NCI-H748 (cell line): ENCODE measurements around the gene LINS1.

Experiments
- DNase-seq: peaks from one replicate; lab custom pipeline; 2025; ENCODE audit not compliant: unreplicated experiment; lab: John Stamatoyannopoulos, UW

Gene LINS1

DNA sequence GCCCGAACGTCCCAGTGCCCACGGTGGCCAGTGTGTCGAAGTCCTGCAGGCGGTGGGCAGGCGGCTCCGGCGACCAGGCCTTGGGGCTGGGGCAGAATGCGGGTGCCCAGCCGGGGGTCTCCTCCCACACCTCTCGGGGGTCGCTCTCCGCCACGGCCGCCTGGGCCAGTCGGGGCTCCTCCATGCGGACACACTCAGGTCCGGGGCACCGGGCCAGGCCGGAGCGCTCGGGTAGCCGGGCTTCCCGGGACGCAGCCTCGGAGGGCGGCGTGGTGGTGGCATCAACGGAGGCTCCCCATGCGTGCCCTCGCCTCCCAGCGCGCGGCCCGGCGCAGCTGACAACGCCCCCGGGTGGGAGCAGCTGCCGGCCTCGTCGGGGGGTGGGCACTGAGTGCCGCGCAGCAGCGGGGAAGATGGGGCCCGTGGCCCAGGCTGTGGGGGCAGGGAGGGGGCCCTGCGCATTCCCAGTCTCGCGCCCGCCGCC is 43.2 kb downstream of the LINS1 start:
- no peak for DNase-seq

DNA sequence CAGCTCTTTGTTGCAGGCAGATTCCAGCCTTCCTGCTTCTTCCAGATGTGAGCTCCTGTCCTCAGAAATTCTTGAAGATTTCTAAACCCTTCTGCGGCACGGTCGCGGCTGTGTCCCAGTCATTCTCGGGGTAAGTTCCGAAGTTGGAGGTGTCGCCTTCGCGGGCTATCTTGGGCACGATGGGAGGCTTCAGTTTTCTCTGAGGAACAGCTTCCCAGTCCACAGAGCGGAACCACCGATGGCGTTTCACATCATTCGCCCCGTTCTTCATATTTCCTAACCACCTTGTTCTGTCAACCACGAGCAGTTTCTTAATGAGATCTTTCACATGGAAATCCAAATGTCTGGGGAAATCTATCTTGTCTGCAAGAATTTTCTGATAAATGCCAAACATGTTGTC is 48.5 kb downstream of the LINS1 start:
- no peak for DNase-seq

DNA sequence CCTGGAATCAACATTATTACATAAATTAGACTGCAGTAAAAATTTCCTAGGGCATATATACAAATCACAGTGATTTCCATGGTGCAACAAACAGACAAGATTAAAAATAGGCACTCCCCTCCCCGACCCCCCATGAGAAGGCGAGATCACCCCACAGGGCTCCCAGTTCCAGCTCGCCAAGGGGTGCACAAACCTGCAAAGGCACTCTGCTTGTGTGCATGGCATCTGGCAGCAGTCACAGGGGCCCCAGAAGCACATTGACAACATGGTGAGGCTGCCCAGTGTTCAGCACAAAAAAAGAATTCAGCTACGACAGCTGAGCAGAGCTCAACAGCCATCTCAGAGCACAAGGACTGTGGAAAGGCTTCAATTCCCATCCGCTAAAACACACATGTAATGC is 54.0 kb downstream of the LINS1 start:
- DNase-seq: no peak

DNA sequence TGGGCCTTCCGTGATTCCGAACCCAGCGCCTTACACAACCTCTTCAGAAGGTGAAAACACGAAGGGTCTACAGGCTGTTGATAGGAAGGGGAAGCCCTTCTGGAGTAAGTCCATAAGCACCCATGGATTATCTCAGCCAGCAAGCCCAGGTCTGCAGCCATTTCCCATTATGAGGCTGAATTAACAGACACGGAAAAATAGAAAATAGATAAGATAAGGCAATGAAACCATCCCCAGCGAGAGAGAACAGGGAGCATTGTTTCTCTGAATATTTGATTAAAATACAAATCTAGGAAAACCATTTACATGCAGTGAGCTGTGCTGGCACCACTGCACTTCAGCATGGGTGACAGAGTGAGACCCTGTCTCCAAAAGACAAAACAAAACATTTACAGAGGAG is 57.0 kb downstream of the LINS1 start:
- no peak for DNase-seq

DNA sequence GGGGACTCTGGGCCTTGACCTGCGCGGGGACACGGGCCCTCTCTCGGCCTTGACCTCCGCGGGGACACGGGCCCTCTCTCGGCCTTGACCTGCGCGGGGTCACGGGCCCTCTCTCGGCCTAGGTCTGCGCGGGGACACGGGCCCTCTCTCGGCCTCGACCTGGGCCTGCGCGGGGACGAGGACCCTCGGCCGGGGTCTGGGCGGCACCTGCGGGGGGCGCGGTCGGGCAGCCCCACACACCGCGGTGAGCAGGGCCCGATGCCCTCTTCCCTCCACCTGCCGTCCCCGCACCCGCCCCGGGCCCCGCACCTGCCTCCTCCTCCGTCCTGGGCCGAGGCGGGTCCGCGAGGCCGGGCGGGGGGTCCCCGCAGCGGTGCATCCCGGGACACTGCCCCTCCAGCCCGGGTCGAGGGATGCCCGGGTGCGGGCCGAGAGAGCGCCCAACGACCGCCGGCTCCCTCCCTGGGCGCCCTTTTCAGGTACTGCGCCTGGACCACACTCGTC is 57.6 kb downstream of the LINS1 start:
- DNase-seq: no peak

DNA sequence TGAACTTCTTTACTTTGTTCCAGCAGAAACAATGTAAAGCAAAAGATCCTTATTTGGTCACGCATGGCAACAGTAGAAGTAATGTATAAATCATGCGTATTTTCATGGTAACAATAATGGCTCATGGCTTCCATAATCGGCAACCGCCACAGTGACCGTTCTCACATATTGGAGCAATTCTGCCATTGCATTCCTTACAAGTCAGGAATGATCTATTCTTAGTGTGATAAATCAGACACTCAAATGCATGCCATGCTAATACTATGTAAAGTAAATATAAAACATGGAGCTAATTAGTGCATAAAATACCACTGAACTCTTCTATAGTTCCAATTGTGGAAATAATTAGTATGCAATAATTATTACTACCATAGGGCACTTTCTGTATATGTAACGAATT is 59.7 kb downstream of the LINS1 start:
- no peak for DNase-seq

DNA sequence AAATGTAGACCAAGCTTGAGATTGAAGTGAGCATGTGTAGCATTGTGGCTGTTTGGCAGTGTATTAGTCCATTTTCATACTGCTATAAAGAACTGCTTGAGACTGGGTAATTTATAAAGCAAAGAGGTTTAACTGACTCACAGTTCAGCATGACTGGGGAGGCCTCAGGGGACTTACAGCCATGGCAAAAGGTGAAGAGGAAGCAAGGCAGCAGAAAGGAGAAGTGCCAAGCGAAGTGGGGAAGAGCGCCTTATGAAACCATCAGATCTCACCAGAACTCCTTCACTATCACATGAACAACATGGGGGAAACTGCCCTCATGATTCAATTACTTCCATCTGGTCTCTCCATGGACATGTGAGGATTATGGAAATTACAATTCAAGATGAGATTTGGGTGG is 64.7 kb downstream of the LINS1 start:
- no peak for DNase-seq

DNA sequence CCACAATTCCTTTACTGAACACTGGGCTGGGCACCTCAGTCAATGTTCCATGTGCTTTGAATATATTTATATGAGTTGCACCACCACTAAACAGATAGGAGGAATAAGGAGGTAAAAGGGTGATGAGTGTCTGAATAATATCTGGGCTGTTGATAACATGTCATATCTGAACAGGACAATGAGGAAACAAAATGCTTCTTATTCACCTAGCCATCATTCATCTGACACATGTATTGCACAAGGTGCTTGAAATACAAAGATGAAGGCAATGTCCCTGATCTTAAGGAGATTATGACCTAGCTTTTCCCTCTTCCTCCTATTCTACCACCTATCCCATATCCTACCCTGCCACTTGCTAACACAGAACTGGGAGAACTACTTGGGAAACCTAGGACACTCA is 65.3 kb downstream of the LINS1 start:
- no peak for DNase-seq

DNA sequence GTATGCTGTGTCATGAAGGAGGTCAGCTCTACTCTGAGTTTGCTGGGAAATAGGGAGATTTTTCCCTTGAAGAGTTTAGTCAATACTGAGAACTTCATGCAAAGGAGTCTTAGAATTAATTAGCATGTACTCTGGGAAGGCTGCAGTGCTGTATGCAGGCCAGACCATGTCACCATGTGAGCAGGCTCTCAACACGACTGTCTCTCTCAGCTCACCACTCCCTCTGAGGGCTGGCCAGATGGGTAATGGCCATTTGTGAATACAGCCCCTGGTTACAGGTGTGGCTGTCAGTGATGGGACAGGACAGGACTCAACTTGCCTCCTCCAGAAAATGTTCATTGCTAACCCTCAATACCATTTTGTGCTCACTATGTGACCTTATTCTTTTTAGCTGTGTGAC is 68.1 kb downstream of the LINS1 start:
- DNase-seq: no peak

DNA sequence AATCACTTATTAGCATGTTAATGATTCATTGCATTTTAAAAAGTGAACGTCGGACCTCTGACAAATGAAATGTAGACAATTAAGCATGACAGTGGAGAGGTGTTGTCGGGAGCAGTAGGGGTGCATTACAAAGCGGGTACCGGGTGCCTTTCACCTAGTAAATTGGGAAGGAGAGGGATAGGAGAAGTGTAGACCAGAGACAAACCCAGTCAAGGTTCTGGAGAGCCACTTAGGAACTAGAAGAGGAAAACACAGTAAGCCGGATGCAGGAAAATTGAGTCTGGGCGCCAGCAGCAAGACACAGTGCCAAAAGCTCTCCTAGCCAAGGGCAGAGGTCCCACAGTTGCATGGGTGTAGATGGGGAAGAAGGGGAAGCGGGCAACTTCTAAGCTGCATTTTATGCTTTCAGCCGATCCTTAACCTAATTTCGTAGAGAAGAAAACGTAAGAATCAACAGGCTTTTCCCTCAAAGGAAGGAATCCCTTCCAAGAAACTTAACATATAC is 70.1 kb downstream of the LINS1 start:
- DNase-seq: no peak

DNA sequence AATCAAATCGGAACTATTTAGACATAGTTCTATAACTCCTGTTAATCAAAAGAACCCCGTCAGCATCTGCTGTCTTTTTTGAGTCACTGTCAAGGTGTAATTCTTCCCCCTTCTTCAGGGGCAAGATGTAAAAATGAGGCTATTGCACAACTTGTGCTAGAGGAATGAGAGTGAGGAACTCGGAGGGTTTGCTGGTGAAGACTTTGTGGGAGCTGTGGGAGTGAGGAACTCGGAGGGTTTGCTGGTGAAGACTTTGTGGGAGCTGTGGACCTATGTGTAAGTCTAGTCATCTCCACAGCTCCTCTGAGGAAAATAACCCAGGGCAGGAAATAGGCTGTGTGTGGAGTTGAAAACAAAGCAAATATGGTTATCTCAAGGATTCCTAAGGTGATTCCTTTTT is 70.8 kb downstream of the LINS1 start:
- DNase-seq: no peak

DNA sequence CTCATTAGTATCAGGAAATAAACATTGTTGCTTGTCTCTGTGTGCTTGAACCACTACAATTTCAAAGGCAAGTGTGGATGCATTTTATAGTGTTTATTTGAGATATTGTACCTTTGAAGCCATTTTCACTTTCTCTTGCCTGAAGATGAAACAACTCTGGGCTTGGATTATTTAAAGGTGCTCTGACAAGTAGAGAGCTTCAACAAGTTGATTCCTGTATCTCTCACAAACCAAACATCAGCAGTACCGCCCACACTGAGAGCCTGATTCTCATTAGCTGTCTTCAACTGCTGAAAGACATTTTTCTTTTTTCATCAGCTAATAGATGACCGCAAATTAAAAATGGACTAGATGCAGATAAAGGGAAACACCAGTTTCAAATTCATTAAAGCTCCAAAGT is 72.4 kb downstream of the LINS1 start:
- DNase-seq: no peak

DNA sequence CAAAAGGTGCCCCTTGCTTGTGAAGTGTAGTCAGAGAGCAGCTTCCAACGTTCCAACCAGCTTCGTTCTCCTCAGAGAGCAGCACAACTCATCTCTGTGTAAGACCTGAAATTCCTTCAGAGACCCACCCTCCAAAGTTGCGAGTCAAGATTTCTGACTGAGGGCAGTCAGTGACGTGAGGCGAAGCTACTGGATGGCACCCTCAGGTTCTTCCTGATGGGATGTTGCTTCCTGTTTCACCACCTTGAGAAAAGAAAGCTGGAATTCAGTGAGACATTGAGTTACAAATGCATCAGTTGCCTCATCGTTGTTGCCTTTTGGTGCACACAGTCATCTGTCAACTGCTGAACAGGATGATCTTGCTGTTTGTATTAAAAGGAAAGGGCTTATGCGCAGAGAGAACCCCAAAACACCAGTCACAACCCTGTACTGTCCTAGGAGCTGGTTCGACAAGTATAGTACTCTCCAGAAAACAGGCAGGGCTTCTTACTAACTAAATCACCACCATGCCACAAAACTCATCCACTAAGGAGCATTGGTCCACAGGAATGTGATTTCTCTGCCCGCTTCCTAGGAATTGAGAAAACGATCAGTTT is 73.1 kb downstream of the LINS1 start, which contains the start of gene CERS3:
CERS3 (minus strand) TSS at position 118 of the 596 bp plus-strand sequence. CDS start 27,101 bp downstream, outside the sequence.
- DNase-seq: no peak

DNA sequence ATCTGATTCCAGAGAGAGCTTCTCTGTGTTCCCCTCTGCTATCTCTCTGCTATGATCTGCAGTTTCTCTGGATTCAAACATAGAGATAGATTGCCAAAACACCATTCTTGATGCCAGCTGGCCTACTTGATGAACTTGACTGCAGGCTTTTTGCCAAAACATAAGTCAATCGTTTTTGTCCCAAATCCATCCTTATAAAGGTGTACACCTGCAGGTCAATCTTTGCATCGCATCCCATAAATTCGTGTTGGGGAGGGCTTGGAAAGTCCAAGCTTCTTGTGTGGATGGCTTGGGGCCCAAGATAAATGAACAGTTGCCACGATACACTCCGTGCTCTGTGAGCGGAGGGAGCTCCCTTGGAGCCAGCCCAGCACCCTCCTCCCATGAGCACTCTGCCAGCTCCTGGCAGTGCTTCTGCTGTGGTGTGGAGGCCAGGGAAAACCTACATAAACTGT is 75.9 kb downstream of the LINS1 start:
- no peak for DNase-seq

DNA sequence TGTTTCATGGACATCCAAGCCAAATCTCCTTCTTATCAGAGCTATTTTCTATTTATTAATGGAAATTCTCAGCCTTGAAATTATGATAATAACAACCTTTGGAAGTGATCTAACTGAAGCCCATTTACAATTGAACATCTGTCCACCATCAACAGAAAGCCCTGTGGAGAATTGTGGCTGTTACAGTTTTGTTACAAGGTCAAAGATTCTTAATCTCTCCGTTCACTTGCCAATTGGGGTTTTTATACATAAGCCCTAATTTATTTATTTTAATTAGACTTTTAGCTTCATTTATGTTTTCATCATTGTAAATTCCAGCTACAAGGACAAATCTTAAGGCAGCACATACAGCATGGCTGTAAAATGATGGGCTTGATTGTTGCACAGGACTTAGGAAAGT is 76.5 kb downstream of the LINS1 start:
- no peak for DNase-seq

DNA sequence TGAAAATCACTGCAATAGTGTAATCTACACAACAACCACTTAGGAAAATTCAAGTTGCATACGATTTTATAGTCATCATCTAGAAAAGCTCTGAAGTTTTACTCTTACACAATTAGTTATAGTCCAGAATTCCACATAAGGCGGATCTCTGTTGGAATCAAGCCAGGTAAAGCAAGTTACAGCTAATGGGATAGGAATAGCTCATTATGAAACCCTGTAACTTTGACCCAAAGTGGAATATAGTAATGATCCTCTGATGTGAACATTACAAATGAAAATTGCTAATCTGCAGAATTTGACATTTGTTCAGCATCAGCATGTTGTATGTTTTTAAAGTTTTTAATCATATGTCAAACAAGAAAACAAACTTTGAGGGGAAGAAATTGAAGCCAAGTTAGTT is 77.7 kb downstream of the LINS1 start:
- DNase-seq: no peak

DNA sequence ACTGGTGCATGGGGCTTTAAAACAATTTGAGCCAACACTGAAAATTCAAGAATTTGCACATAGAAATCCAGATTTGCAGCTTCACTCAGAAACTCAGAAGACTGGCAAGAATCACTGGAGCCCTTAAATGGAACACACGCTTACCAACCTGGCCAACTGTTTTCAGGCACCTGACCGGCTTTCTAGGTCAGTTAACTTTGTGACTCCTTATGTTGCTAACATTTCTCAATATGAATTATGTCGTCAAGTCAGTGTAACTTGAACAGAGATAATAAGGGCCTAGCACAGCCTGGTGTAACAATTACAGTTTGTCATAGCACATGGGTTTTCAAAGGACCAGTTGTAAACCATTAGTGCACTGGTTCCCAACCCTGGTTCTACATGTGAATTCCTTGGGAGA is 80.1 kb downstream of the LINS1 start:
- DNase-seq: no peak

DNA sequence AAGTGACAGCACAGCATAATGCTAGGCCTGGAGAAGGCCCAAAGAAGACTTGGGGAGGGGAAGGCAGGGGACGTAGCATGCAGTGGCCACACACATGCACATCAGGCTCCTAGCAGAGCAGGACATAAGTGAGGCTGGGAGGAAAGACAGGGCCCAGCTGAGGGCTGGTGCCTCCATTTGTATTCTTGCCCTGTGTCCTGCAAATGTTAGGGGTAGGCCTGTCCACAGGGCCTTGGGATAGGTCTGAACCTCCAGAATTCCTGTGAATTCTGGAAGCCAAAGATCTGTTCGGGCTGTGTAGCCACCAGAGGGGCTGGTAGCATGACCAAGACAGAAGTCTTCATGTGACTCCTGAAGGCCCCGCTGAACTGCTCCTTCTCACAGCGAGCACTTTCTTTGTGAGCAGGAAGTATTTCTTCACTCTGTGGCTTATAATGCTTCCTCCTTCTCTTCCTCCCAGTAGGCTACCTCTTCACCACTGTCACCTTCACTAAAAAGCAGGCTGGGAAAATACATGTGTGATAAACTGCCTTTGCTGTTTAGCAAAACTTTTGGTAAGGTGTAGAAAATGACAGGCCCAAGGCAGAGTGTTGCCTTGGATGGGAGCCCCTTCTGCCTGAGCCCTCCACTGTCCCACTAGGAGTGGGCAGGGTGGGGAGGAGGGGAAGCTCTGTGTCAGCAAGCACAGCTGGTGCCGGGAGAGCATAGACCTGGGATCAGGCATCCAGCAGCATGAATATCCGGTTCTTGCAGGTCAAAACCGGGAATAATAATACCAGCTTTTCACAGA is 81.7 kb downstream of the LINS1 start:
- DNase-seq: no peak

DNA sequence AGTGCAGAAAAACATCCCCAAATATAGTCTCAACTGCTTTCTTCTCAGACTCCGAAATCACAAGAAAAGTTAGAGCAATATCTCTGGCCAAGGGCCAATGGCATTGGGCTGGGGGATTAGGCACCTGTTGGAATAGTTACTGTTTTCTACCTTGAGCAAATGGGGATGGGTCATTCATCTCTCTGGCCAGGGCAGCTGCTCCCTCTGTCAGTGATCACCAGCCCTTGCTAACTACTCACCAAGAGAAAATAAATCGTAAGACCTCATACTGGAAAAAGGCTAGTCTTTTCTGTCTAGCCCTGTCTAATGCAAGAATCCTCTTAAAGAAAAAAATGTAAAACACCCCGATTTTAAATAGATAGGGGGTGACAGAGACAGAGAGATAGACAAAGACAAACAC is 84.1 kb downstream of the LINS1 start:
- no peak for DNase-seq
